Nephron (organoid): Measurements from ENCODE around the gene CCDC83.
"Not testable (repeated sequence)": the region's sequence is repeated elsewhere in the genome, so short reads cannot be mapped to it uniquely, and the experiment has no call there.

Source experiments
- H3K27ac Mint-ChIP-seq, 3 experiments: 2 replicates each; pipeline ENCODE4 v1.8.0; 2020; ENCODE audit warnings: mixed read lengths in 3 of 3, mild to moderate bottlenecking in 2 of 3, moderate library complexity in 1 of 3
- H3K27me3 Mint-ChIP-seq: 2 replicates; pipeline ENCODE4 v1.8.0; 2021; ENCODE audit warnings: low read depth, mild to moderate bottlenecking, moderate library complexity, mixed read lengths
- H3K36me3 Mint-ChIP-seq: 2 replicates; pipeline ENCODE4 v1.8.0; 2020; ENCODE audit warnings: low read depth, mixed read lengths
- H3K4me1 Mint-ChIP-seq: 2 replicates; pipeline ENCODE4 v1.8.0; 2020; ENCODE audit warnings: mixed read lengths
- H3K4me3 Mint-ChIP-seq, 3 experiments: 2 replicates each; pipeline ENCODE4 v1.8.0; 2020; ENCODE audit warnings: mild to moderate bottlenecking in 3 of 3, mixed read lengths in 3 of 3, moderate library complexity in 2 of 3
- H3K9me3 Mint-ChIP-seq: 2 replicates; pipeline ENCODE4 v1.8.0; 2020; ENCODE audit warnings: mixed read lengths
- CTCF ChIP-seq, 3 experiments: fragments of 200-600 bp; sonication (generic); IDR thresholded peaks; one replicate each; pipeline ENCODE4 v1.5.0; 2021; ENCODE audit warnings: antibody characterized with exemption in 3 of 3; ENCODE audit not compliant: unreplicated experiment in 3 of 3

Gene CCDC83

GRCh38 chr11:85843929-85844328 lies 11.3 kb upstream of the CCDC83 start:
- Mint-ChIP-seq H3K27ac (no peak overlapping the region), H3K4me3 (no peak overlapping the region), H3K36me3 (peaks cover 5% of the 10 kb centered on the region), H3K27me3 (peaks cover 3% of the 10 kb centered on the region), H3K4me1 (no peaks in the 10 kb centered on the region), H3K9me3 (peaks cover 16% of the 10 kb centered on the region)
- no peak for TF ChIP-seq CTCF (IDR thresholded peaks at IDR 0.05; ENCODE audit: unreplicated experiment in 3 of 3)

- Mint-ChIP-seq H3K27me3 (peaks cover 3% of the 10 kb centered on the region), H3K27ac (no peak overlapping the region), H3K4me3 (no peak overlapping the region), H3K36me3 (peaks cover 5% of the 10 kb centered on the region), H3K9me3 (peaks cover 13% of the 10 kb centered on the region), H3K4me1 (no peaks in the 10 kb centered on the region)
- TF ChIP-seq CTCF (IDR thresholded peaks at IDR 0.05; ENCODE audit: unreplicated experiment in 3 of 3): no peak
Observed at GRCh38 chr11:85844439-85845123, 10.6 kb upstream of the CCDC83 start.

- H3K27ac Mint-ChIP-seq: no peak overlapping the region
- peaks cover 7% of the 10 kb centered on the region for H3K36me3 Mint-ChIP-seq
- H3K27me3 Mint-ChIP-seq: peaks cover 3% of the 10 kb centered on the region
- no peak for TF ChIP-seq CTCF (IDR thresholded peaks at IDR 0.05; ENCODE audit: unreplicated experiment in 3 of 3)
- no peak overlapping the region for H3K4me3 Mint-ChIP-seq
- peaks cover 15% of the 10 kb centered on the region for H3K9me3 Mint-ChIP-seq
- H3K4me1 Mint-ChIP-seq: no peaks in the 10 kb centered on the region
Observed at GRCh38 chr11:85845124-85845631, 10.0 kb upstream of the CCDC83 start.

- H3K27me3 Mint-ChIP-seq: peaks cover 3% of the 10 kb centered on the region
- peaks cover 22% of the 10 kb centered on the region for H3K9me3 Mint-ChIP-seq
- peaks cover 14% of the 10 kb centered on the region for H3K36me3 Mint-ChIP-seq
- H3K4me1 Mint-ChIP-seq: no peaks in the 10 kb centered on the region
- H3K4me3 Mint-ChIP-seq: no peak overlapping the region
- TF ChIP-seq CTCF (IDR thresholded peaks at IDR 0.05; ENCODE audit: unreplicated experiment in 3 of 3): no peak
- H3K27ac Mint-ChIP-seq: no peak overlapping the region
Observed at GRCh38 chr11:85847436-85847835, 7.7 kb upstream of the CCDC83 start.

- H3K4me1 Mint-ChIP-seq: no peaks in the 10 kb centered on the region
- H3K27me3 Mint-ChIP-seq: peaks cover 3% of the 10 kb centered on the region
- no peak for TF ChIP-seq CTCF (IDR thresholded peaks at IDR 0.05; ENCODE audit: unreplicated experiment in 3 of 3)
- no peak overlapping the region for H3K4me3 Mint-ChIP-seq
- H3K27ac Mint-ChIP-seq: no peak overlapping the region
- peaks cover 22% of the 10 kb centered on the region for H3K9me3 Mint-ChIP-seq
- peaks cover 14% of the 10 kb centered on the region for H3K36me3 Mint-ChIP-seq
Observed at GRCh38 chr11:85848006-85848405, 7.2 kb upstream of the CCDC83 start.

- Mint-ChIP-seq H3K4me3 (no peak overlapping the region), H3K27me3 (peaks cover 3% of the 10 kb centered on the region), H3K27ac (no peak overlapping the region), H3K36me3 (peaks cover 14% of the 10 kb centered on the region), H3K9me3 (peaks cover 22% of the 10 kb centered on the region), H3K4me1 (no peaks in the 10 kb centered on the region)
- TF ChIP-seq CTCF (IDR thresholded peaks at IDR 0.05; ENCODE audit: unreplicated experiment in 3 of 3): no peak
Observed at GRCh38 chr11:85848556-85848955, 6.6 kb upstream of the CCDC83 start.

- Mint-ChIP-seq H3K9me3 (peaks cover 16% of the 10 kb centered on the region), H3K36me3 (peaks cover 21% of the 10 kb centered on the region)
- not testable (repeated sequence) for H3K4me1 Mint-ChIP-seq, H3K4me3 Mint-ChIP-seq, H3K27me3 Mint-ChIP-seq, H3K27ac Mint-ChIP-seq
Observed at GRCh38 chr11:85852754-85853153, 2.4 kb upstream of the CCDC83 start.

- Mint-ChIP-seq H3K9me3 (peaks cover 14% of the 10 kb centered on the region), H3K36me3 (peaks cover 20% of the 10 kb centered on the region)
- H3K27ac Mint-ChIP-seq, H3K27me3 Mint-ChIP-seq, H3K4me3 Mint-ChIP-seq, H3K4me1 Mint-ChIP-seq: not testable (repeated sequence)
Observed at GRCh38 chr11:85853541-85853940, 1.6 kb upstream of the CCDC83 start.
